ENCODE measurements around the gene HSPA5.
"Not testable (repeated sequence)": the region's sequence is repeated elsewhere in the genome, so short reads cannot be mapped to it uniquely, and the experiment has no call there.

DNA sequence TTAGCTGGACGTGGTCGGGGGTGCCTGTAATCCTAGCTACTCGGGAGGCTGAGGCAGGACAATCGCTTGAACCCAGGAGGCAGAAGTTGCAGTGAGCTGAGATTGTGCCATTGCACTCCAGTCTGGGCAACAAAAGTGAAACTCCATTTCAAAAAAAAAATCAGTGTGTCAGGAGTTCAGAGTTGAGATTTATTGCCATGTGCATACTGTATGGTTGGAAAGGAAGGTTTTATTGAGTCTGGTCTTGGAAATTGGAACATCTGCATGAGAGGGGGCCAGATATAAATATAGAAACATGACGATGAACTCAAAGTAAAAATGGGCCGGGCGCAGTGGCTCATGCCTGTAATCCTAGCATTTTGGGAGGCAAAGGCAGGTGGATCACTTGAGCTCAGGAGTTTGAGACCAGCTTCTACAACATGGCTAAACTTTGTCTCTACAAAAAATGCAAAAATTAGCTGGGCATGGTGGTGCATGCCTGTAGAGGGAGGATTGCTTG is 45.8 kb upstream of the HSPA5 start:
- TF ChIP-seq, protein P1, sequence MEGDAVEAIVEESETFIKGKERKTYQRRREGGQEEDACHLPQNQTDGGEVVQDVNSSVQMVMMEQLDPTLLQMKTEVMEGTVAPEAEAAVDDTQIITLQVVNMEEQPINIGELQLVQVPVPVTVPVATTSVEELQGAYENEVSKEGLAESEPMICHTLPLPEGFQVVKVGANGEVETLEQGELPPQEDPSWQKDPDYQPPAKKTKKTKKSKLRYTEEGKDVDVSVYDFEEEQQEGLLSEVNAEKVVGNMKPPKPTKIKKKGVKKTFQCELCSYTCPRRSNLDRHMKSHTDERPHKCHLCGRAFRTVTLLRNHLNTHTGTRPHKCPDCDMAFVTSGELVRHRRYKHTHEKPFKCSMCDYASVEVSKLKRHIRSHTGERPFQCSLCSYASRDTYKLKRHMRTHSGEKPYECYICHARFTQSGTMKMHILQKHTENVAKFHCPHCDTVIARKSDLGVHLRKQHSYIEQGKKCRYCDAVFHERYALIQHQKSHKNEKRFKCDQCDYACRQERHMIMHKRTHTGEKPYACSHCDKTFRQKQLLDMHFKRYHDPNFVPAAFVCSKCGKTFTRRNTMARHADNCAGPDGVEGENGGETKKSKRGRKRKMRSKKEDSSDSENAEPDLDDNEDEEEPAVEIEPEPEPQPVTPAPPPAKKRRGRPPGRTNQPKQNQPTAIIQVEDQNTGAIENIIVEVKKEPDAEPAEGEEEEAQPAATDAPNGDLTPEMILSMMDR (IDR thresholded peaks at IDR 0.05) = not testable (repeated sequence)
- not testable (repeated sequence) for TF ChIP-seq POLR2AphosphoS5, POLR2A (IDR thresholded peaks at IDR 0.05)
